NCI-H526 treated with DMSO at 0.1 percent for 48 hours (cell line): ENCODE measurements around the gene NACAD.
"Not testable (repeated sequence)": the region's sequence is repeated elsewhere in the genome, so short reads cannot be mapped to it uniquely, and the experiment has no call there.

Experiments
- DNase-seq: peaks from one replicate; lab custom pipeline; 2025; lab: John Stamatoyannopoulos, UW

NACAD gene

GRCh38 chr7:45117582-45117981, 28.8 kb upstream of the NACAD start:
- no peak for DNase-seq

DNA sequence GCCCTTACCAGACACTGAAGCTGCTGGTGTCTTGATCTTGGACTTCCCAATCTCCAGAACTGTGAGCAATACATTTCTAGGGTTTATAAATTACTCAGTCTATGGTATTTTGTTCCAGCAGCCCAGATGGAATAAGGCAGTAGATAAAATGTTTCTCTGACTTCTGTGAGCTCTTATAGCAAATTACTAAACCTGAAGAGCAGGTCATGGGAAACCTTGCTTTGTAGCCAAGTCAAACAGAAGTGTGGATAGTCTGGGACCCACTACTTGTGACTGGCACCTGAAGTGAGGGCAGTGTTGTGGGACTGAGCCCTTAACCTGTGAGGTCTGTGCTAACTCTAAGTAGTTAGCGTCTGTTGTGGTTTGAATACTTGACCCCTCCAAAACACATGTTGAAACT, 27.3 kb upstream of the NACAD start:
- DNase-seq, result no peak

GRCh38 chr7:45114926-45115325, 26.2 kb upstream of the NACAD start:
- DNase-seq, result no peak

- DNase-seq, result not testable (repeated sequence)
Measured at GRCh38 chr7:45114257-45114656, 25.5 kb upstream of the NACAD start.

- DNase-seq, result no peak
Measured at GRCh38 chr7:45112648-45113047, 23.9 kb upstream of the NACAD start.

GRCh38 chr7:45111298-45112223, 22.8 kb upstream of the NACAD start, which contains the start of gene TBRG4:
TSS of gene TBRG4 (minus strand) at chr7:45111697. CDS start at chr7:45109237, 2,460 bp downstream.
- DNase-seq, result peak; percentile 83

DNA sequence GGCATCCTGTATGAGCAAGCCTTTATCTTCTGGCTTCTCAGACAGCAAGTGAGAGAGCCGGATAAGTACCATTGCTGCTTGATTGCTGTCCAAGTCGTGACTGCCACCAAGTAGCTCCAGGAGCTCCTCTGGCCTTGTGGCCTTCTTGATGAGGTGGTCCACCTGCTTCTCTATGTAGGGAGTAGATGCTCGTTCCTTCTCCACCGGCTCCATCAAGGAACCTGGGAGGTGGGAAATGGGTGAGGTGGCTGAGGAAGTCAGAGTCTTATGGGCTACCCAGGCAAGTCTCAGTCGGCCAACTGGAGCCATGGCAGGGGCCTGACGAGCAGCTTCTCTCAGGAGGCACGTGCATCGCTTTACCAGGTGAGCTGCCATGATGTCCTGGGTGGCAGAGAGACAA, 20.1 kb upstream of the NACAD start:
- DNase-seq, result no peak

- DNase-seq, result no peak
Measured at GRCh38 chr7:45107356-45107755, 18.6 kb upstream of the NACAD start.

DNA sequence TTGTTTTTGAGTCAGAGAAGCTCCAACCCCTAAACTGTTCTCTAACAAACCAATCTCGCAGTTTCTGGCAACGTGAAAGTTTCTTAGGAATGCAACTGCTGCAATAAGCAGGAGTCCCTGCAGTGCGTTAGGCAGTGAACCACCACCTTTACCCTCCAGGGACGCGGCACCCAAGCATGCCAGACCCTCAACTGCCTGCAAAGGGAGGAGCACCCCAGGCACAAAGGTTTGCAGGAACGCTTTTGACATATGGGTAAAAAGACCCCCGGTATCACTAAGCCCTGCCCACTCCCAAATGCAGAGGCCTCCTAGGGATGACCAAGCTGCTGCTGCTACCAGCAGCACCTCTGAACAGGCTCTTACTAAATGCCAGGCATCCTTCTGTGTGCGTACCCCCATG, 18.1 kb upstream of the NACAD start:
- DNase-seq, result no peak

- no peak for DNase-seq
Measured at GRCh38 chr7:45105588-45106188, 16.9 kb upstream of the NACAD start.

DNA sequence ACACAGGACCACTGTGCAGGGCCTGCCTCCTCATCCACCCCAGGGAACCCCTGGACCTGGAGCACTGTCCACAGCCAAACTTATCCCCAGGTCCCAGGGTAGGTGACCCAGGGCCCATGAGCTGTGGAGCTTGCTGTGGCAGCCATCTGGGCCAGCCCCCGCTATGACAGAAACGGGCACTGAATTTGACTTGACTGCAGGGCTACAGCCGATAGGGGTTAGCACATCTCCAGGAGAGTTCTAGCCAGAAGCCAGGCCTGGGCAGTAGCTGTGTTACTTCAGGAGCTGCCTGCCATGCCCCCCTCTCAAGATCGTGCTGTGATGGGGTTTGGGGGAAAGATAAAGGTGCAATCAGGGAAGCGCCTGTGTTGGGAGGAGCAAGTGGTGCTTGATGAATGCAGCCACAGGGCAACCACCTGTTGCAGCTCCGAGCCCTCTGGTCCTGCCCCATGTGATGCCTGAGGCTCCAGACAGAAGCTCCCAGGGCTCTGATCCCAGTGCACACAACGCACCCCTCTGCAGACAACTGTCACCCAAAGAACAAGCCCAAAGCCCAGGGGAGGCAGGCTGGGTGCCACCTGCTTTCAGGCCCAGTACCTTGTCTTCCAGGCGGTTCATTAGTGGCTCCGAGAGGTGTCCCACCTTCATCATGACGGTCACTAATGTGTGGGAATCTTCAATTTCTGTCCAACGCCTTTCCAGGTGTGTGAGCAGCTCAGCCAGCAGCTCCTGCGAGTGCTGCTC, 16.2 kb upstream of the NACAD start:
- DNase-seq, result no peak

- no peak for DNase-seq
Measured at GRCh38 chr7:45103958-45104843, 15.4 kb upstream of the NACAD start.

GRCh38 chr7:45102785-45103712, 14.3 kb upstream of the NACAD start:
- DNase-seq, result no peak

DNA sequence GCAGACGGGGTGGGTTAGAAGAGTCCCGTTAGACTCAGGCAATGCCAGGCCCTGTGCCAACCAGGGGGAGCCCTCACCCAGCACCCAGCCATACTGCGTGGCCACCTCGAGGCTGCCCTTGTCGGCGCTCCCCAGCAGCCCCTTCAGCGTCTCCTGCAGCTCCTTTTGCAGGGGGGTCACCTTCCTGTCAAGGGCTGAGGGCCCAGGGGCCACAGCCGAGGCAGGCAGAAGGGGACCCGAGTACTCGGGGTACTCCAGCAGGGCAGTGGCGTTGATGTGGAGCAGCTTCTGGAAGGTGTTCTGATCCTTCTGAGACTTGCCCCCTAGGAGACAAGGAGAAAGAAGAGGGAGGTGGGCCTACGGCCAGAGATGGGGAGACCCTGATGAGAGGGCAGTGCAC, 13.0 kb upstream of the NACAD start:
- no peak for DNase-seq

- DNase-seq, result no peak
Measured at GRCh38 chr7:45100761-45101480, 12.2 kb upstream of the NACAD start.

GRCh38 chr7:45099891-45100760, 11.4 kb upstream of the NACAD start:
- DNase-seq, result no peak

DNA sequence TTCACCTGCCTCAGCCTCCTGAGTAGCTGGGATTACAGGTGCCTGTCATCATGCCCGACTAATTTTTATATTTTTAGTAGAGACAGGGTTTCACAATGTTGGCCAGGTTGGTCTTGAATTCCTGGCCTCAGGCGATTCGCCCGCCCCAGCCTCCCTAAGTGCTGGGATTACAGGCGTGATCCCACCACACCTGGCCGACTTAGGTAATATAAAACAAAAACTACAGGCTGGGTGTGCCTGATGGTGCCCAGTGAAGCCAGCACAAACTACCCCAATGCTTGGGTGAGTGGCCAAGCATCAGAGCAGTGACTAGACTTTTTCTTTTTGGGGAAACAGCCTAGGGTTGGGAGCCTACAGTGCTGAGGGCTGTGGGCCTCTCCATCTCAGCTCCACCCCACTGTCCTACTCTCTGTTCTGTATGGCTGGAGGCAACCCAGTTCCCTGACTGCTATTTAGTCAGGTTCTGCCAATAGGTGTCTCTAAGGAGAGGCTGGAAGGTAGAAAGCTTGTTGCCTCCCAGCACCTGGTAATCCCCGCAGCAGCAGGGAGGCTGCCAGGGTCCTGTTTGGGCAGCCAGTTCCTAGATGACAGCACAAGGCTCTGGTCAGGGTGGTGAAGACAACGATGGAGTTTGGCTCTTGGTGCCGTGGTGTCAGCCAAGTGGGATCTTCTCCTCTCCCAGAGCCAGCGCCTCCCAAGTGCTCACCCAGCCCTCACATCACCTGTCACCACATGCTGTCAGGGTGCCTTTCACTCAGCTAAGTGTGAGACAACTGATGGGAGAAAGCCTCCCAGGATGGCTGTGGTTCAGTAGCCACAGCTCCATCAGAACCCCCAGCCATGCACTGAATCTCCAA, 10.4 kb upstream of the NACAD start:
- no peak for DNase-seq

DNA sequence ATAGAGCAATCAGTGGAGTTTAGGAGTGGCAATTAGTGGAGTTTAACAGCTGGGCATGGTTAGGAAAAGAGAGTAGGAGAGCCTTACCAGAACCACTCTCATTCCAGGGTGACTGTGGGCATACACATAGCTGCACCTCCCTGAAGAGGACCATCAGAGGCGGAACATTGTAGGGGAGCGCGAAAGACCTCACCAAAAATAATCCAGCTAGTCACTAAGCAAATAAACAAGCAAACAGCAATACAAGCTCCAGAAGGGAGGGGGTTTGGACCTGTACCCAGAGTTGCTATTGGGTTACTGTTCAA, 4.1 kb upstream of the NACAD start:
- DNase-seq, result no peak
